Fibroblast of the conjunctiva (primary cell): ENCODE results near the gene SERPIND1.
"Not testable (repeated sequence)": the region's sequence is repeated elsewhere in the genome, so short reads cannot be mapped to it uniquely, and the experiment has no call there.

Experiments
- DNase-seq: peaks from one replicate; pipeline ENCODE4 v3.0.0-alpha.2; 2010; ENCODE audit warnings: low read depth

SERPIND1 gene

DNA sequence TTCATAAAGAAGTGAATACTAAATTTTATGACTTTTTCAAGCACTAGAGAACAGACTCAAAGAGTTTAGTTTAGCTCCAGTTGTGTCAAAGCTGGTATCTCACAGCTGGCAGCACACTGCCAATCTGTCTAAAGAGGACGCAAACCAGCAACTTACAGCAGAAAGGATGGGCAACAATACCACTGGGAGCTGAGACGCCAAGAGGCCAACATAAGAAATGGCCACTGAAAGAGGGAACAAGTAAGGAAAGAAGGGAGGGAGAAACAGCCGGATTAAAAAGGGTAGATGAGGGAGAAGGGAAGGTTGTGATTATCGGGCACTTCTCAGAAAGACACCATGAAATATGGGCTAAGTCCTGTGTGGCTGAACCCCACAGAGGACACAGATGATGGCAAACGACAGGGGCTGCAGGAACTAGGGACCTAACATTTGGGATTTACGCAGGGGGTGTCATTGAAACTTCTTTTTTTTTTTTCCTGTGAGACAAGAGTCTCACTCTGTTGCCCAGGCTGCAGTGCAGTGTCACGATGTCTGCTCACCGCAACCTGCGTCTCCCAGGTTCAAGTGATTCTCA, 41.7 kb downstream of the SERPIND1 start:
- no peak for DNase-seq

GRCh38 chr22:20816559-20816958, 42.6 kb downstream of the SERPIND1 start:
- DNase-seq = no peak

DNA sequence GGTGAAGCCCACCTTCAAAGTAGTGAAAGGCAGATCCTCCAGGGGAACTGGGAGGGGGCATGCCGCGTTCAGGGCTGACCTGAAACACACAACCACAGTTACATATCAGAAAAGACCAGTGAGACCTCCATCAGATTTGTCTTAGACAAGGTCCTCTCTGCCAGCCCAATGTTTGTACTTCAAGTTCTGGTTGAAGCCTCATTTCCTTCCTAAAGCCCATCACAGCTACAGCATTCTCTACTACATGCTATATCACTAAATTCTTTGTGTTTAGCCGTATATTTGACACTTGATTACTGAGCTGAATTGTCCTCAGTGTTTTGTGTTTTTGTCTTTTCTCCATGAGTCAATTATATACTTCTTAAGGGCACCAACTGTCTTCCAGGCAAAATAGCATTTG, 44.6 kb downstream of the SERPIND1 start:
- no peak for DNase-seq

DNA sequence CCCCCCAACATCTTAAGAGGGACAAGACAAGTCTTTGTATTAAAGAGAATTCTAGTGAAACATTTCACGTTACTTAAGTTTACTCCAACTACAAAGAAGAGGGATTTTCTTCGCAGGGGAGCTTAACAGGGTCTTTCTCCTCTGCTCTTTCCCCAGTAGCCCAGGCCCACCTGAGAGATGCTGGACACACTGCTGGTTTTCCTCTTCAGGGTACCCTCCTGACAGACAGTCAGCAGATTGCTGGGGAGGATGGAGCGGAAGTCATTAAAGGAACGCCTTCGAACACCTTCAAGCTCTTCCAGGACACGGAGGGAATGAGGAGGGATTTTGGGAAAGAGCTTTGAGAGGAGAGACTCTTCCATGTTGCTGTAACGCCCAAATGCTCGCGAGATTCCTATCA, 45.6 kb downstream of the SERPIND1 start:
- no peak for DNase-seq

GRCh38 chr22:20821717-20822239, 47.9 kb downstream of the SERPIND1 start:
- DNase-seq = not testable (repeated sequence)

GRCh38 chr22:20822240-20822639, 48.3 kb downstream of the SERPIND1 start:
- DNase-seq = no peak

DNA sequence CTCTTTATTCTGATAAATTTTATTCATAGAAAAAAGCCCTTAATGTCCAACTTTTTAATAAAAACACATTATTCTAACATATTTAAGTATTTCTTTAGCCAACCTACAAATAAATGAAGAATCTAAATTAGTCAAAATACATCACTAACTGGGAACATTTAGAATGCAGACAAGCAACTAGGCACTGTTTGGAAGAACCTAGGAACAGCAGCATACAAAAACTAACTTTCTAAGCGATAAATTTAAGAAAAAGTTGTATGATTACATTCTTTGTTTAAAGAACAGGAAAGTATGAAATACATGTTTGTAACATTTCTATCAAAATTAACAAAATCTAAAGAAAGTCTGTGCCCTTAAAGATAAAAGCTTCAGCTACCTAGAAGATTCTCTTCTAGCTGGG, 49.4 kb downstream of the SERPIND1 start:
- no peak for DNase-seq

- DNase-seq = not testable (repeated sequence)
Observed at GRCh38 chr22:20825216-20825615, 51.3 kb downstream of the SERPIND1 start.

DNA sequence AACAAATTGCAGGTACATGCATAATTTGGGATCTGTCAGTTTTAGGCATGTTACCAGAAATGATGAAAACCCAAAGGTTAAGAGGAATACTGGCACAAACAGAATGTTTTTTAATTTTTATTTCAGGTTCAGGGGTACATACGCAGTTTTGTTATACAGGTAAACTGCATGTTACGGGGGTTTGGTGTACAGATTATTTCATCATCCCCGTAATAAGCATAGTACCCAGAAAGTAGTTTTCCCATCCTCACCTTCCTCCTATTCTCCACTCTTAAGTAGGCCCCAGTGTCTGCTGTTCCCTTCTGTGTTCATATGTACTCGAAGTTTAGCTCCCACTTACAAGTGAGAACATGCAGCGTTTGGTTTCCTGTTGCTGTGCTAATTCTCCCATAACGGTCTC, 51.7 kb downstream of the SERPIND1 start:
- no peak for DNase-seq

DNA sequence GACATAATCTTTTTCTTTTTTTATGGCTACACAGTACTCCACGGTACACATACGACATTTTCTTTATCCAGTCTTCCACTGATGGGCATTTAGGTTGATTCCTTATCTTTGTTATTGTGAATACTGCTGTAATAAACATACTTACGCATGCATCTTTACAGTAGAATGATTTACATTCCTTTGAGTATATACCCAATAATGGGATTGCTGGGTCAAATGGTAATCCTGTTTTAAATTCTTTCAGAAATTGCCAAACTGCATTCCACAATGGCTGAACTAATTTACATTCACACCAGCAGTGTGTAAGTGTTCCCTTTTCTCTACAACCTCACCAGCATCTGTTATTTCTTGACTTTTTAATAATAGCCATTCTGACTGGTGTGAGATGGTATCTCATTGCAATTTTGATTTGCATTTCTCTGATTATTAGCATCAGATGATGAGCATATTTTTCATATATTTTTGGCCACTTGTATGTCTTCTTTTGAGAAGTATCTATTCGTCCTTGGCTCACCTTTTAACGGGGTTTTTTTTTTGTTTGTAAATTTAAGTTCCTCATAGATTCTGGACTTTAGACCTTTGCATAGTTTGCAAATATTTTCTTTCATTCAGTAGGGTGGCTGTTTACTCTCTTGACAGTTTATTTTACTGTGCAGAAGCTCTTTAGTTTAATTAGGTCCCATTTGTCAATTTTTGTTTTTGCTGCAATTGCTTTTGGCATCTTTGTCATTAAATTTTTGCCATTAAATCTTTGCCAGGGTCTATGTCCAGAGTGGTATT, 52.6 kb downstream of the SERPIND1 start:
- not testable (repeated sequence) for DNase-seq

DNA sequence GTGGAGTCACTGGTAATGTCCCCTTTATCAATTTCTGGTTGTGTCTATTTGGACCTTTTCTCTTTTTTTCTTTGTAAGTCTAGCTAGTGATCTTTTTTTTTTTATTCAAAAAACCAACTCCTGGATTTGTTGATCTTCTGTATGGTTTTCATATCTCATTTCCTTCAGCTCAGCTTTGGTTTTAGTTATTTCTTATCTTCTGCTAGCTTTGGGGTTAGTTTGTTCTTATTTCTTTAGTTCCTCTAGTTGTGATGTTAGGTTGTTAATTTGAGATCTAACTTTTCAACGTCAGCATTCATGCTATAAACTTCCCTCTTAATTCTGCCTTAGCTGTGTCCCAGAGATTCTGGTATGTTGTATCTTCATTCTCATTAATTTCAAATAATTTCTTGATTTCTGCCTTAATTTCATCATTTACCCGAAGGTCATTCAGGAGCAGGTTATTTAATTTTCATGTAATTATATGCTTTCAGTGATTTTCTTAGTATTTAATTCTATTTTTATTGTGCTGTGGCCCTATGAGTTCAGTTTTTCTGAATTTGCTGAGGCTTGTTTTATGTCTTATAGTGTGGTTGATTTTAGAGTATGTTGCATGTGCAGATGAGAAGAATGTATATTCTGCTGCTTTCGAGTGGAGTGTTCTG, 55.7 kb downstream of the SERPIND1 start:
- no peak for DNase-seq

DNA sequence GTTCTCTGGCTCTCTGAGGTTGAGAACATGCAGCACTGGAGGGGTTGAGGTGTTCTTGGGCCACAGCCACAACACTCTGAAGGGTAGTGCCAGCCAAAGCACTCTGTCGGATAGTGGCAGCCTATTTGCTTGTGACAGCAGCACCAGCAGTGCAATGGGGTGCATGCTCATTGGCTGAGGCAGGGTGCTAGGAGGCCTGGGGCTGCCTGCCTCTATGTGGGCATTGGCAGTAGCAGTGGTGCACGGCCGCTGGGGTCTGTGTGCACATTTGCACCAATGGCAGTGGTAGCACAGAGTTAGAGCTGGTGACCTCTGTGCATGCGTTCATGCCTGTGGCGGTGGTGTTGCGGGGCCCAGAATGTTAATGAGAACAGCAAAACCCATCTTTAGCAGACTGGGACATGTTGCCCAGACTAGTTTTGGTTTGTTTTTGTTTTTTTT, 59.3 kb downstream of the SERPIND1 start:
- no peak for DNase-seq

DNA sequence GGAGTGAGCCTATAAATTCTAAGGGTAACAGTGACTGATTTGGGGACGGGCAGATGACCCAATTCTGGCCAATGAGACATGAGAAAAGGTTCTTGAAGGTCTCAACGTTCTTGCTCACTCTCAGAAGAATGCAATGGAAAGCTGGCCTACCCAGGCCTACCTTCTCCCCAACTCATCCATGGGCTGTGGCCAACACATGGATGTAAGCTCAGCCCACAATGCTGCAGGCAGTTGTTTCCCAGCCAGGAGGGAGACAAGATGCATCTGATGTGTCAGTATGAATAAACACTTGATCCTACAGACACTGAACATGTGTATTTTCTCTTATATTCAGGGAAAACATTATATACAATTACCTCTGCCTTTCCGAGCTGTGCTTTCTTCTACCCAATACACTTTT, 60.3 kb downstream of the SERPIND1 start:
- no peak for DNase-seq

GRCh38 chr22:20834725-20835124, 60.8 kb downstream of the SERPIND1 start:
- DNase-seq = no peak
